Activated naive CD4-positive, alpha-beta T cell treated with anti-CD3 and anti-CD28 coated beads, Interleukin-2, amount 10 ng/mL, durations not matched to agents 7 days and 5 days (primary cell): ENCODE measurements around the gene AP2B1.

Source experiments
- CTCF ChIA-PET: fragments of 350-600 bp; sonication (Branson Sonifier 250); formaldehyde crosslinking; loops from one replicate; lab custom pipeline; 2021; ENCODE audit warnings: antibody characterized with exemption; lab: Charles Lee
- DNase-seq: peaks from one replicate; pipeline ENCODE4 v3.0.0-alpha.2; 2020
- H3K27ac Mint-ChIP-seq: one replicate; pipeline ENCODE4 v1.8.0; 2021; ENCODE audit warnings: mild to moderate bottlenecking, moderate library complexity, mixed read lengths
- H3K27me3 Mint-ChIP-seq: one replicate; pipeline ENCODE4 v1.8.0; 2021; ENCODE audit warnings: mild to moderate bottlenecking, mixed read lengths
- H3K36me3 Mint-ChIP-seq: one replicate; pipeline ENCODE4 v1.8.0; 2021; ENCODE audit warnings: mixed read lengths
- H3K4me1 Mint-ChIP-seq: one replicate; pipeline ENCODE4 v1.8.0; 2021; ENCODE audit warnings: mixed read lengths
- H3K4me3 Mint-ChIP-seq: one replicate; pipeline ENCODE4 v1.8.0; 2021; ENCODE audit warnings: mild to moderate bottlenecking, moderate library complexity, mixed read lengths
- H3K9me3 Mint-ChIP-seq: one replicate; pipeline ENCODE4 v1.8.0; 2021; ENCODE audit warnings: mixed read lengths

Gene AP2B1

GRCh38 chr17:35765086-35765710 lies 178.1 kb downstream of the AP2B1 start:
- Mint-ChIP-seq H3K4me1 (peaks cover 12% of the 10 kb centered on the region), H3K36me3 (no peaks in the 10 kb centered on the region), H3K27me3 (peaks cover 50% of the 10 kb centered on the region), H3K27ac (no peak overlapping the region), H3K4me3 (peak overlapping the region; percentile 91), H3K9me3 (no peaks in the 10 kb centered on the region)
- DNase-seq: no peak
- CTCF ChIA-PET: interaction anchor here (0.8 to 11.7 kb wide), 9 partner anchors 15 to 382 kb away, joined by 3 to 219 read pairs (median 7); partner anchors contain the start of gene TAF15

- DNase-seq: no peak
- Mint-ChIP-seq H3K4me1 (peaks cover 12% of the 10 kb centered on the region), H3K27ac (no peak overlapping the region), H3K4me3 (no peak overlapping the region), H3K27me3 (peaks cover 50% of the 10 kb centered on the region), H3K36me3 (no peaks in the 10 kb centered on the region), H3K9me3 (no peaks in the 10 kb centered on the region)
- CTCF ChIA-PET: interaction anchor here (0.8 to 11.7 kb wide), 3 partner anchors 16 to 381 kb away, joined by 3 to 219 read pairs (median 4); partner anchors contain the start of gene TAF15
Observed at GRCh38 chr17:35765756-35766488, 178.8 kb downstream of the AP2B1 start.

- no peak for DNase-seq
- CTCF ChIA-PET: interaction anchor here (1.0 to 11.7 kb wide), 3 partner anchors 30 to 200 kb away, joined by 3 to 219 read pairs (median 8); partner anchors contain the start of gene TAF15
- Mint-ChIP-seq H3K4me1 (peaks cover 12% of the 10 kb centered on the region), H3K4me3 (no peak overlapping the region), H3K9me3 (no peaks in the 10 kb centered on the region), H3K27ac (no peak overlapping the region), H3K36me3 (no peaks in the 10 kb centered on the region), H3K27me3 (peaks cover 48% of the 10 kb centered on the region)
Observed at GRCh38 chr17:35766489-35766877, 179.4 kb downstream of the AP2B1 start.

- CTCF ChIA-PET: interaction anchor here (1.0 to 11.7 kb wide), 4 partner anchors 29 to 199 kb away, joined by 3 to 219 read pairs (median 6); partner anchors contain the start of gene TAF15
- DNase-seq: peak; percentile 59
- H3K27me3 Mint-ChIP-seq: peaks cover 50% of the 10 kb centered on the region
- no peak overlapping the region for H3K4me3 Mint-ChIP-seq
- H3K9me3 Mint-ChIP-seq: no peaks in the 10 kb centered on the region
- H3K36me3 Mint-ChIP-seq: no peaks in the 10 kb centered on the region
- peaks cover 12% of the 10 kb centered on the region for H3K4me1 Mint-ChIP-seq
- H3K27ac Mint-ChIP-seq: no peak overlapping the region
Observed at GRCh38 chr17:35766903-35767510, 179.9 kb downstream of the AP2B1 start.

GRCh38 chr17:35768797-35769196 lies 181.7 kb downstream of the AP2B1 start:
- Mint-ChIP-seq H3K4me1 (peaks cover 11% of the 10 kb centered on the region), H3K9me3 (no peaks in the 10 kb centered on the region), H3K4me3 (no peak overlapping the region), H3K27ac (no peak overlapping the region), H3K36me3 (no peaks in the 10 kb centered on the region), H3K27me3 (peaks cover 68% of the 10 kb centered on the region)
- CTCF ChIA-PET: interaction anchor here (0.6 to 11.7 kb wide), 3 partner anchors 31 to 230 kb away, joined by 3 to 219 read pairs (median 4); partner anchors contain the start of gene TAF15
- no peak for DNase-seq

- H3K4me3 Mint-ChIP-seq: no peak overlapping the region
- CTCF ChIA-PET: interaction anchor here (0.9 to 11.7 kb wide), 4 partner anchors 10 to 37 kb away, joined by 3 to 219 read pairs (median 4); partner anchors contain the start of gene TAF15
- H3K9me3 Mint-ChIP-seq: no peaks in the 10 kb centered on the region
- no peak overlapping the region for H3K27ac Mint-ChIP-seq
- H3K27me3 Mint-ChIP-seq: peaks cover 73% of the 10 kb centered on the region
- H3K36me3 Mint-ChIP-seq: no peaks in the 10 kb centered on the region
- peaks cover 3% of the 10 kb centered on the region for H3K4me1 Mint-ChIP-seq
- DNase-seq: no peak
Observed at GRCh38 chr17:35769895-35770486, 182.9 kb downstream of the AP2B1 start.

- no peak overlapping the region for H3K27ac Mint-ChIP-seq
- H3K4me3 Mint-ChIP-seq: no peak overlapping the region
- H3K36me3 Mint-ChIP-seq: no peaks in the 10 kb centered on the region
- no peaks in the 10 kb centered on the region for H3K4me1 Mint-ChIP-seq
- CTCF ChIA-PET: interaction anchor here (2.9 to 11.7 kb wide), 2 partner anchors 9 to 34 kb away, joined by 13 to 219 read pairs; partner anchors contain the start of gene TAF15
- H3K9me3 Mint-ChIP-seq: no peaks in the 10 kb centered on the region
- no peak for DNase-seq
- peaks cover 67% of the 10 kb centered on the region for H3K27me3 Mint-ChIP-seq
Observed at GRCh38 chr17:35773129-35773528, 186.0 kb downstream of the AP2B1 start.

- Mint-ChIP-seq H3K4me1 (no peaks in the 10 kb centered on the region), H3K4me3 (no peak overlapping the region), H3K27ac (no peak overlapping the region), H3K36me3 (no peaks in the 10 kb centered on the region), H3K9me3 (no peaks in the 10 kb centered on the region), H3K27me3 (peaks cover 61% of the 10 kb centered on the region)
- DNase-seq: no peak
- CTCF ChIA-PET: interaction anchor here (1.2 to 2.9 kb wide), 2 partner anchors 10 to 27 kb away, joined by 3 to 13 read pairs; no protein-coding TSS in a partner anchor
Observed at GRCh38 chr17:35773679-35774425, 186.7 kb downstream of the AP2B1 start.

GRCh38 chr17:35774499-35774898 lies 187.4 kb downstream of the AP2B1 start:
- Mint-ChIP-seq H3K4me3 (no peak overlapping the region), H3K36me3 (no peaks in the 10 kb centered on the region), H3K4me1 (no peaks in the 10 kb centered on the region), H3K9me3 (no peaks in the 10 kb centered on the region), H3K27ac (no peak overlapping the region), H3K27me3 (peaks cover 62% of the 10 kb centered on the region)
- DNase-seq: no peak
- CTCF ChIA-PET: interaction anchor here (1.2 to 2.9 kb wide), 2 partner anchors 11 to 27 kb away, joined by 3 to 13 read pairs; no protein-coding TSS in a partner anchor

- H3K27ac Mint-ChIP-seq: no peak overlapping the region
- peaks cover 60% of the 10 kb centered on the region for H3K27me3 Mint-ChIP-seq
- H3K4me3 Mint-ChIP-seq: no peak overlapping the region
- no peak for DNase-seq
- CTCF ChIA-PET: interaction anchor here (2.9 kb wide), 1 partner anchor 11 kb away, joined by 13 read pairs; no protein-coding TSS in a partner anchor
- no peaks in the 10 kb centered on the region for H3K9me3 Mint-ChIP-seq
- H3K4me1 Mint-ChIP-seq: no peaks in the 10 kb centered on the region
- H3K36me3 Mint-ChIP-seq: no peaks in the 10 kb centered on the region
Observed at GRCh38 chr17:35775039-35775438, 187.9 kb downstream of the AP2B1 start.

- H3K9me3 Mint-ChIP-seq: no peaks in the 10 kb centered on the region
- DNase-seq: no peak
- no peak overlapping the region for H3K4me3 Mint-ChIP-seq
- CTCF ChIA-PET: interaction anchor here (2.9 kb wide), 1 partner anchor 12 kb away, joined by 13 read pairs; no protein-coding TSS in a partner anchor
- H3K4me1 Mint-ChIP-seq: no peaks in the 10 kb centered on the region
- no peak overlapping the region for H3K27ac Mint-ChIP-seq
- H3K36me3 Mint-ChIP-seq: no peaks in the 10 kb centered on the region
- H3K27me3 Mint-ChIP-seq: peaks cover 60% of the 10 kb centered on the region
Observed at GRCh38 chr17:35775583-35775982, 188.5 kb downstream of the AP2B1 start.
